Upper lobe of left lung (tissue), 4 donors: Measurements from ENCODE around the gene FAM8A1.

Source experiments
- EP300 ChIP-seq, 4 donors: sonication (generic); formaldehyde crosslinking; IDR thresholded peaks; one replicate each; pipeline ENCODE4 v1.5.1; 2017; ENCODE audit warnings: antibody characterized with exemption in 4 of 4, control low read depth in 2 of 4
- POLR2A ChIP-seq, 4 donors: fragments of 450-650 bp; IDR thresholded peaks; one replicate each; pipeline ENCODE4 v1.5.1; 2016 to 2017; ENCODE audit warnings: antibody characterized with exemption in 4 of 4, mild to moderate bottlenecking in 2 of 4
- POLR2AphosphoS5 ChIP-seq, 2 donors: sonication (generic); formaldehyde crosslinking; IDR thresholded peaks; one replicate each; pipeline ENCODE4 v1.5.1; 2017; ENCODE audit warnings: antibody characterized with exemption in 2 of 2
- TF ChIP-seq, protein P1 (sequence below), 6 experiments: fragments of 450-650 bp in 4 of 6; fragments of 200-600 bp in 2 of 6; sonication (generic) in 2 of 6; IDR thresholded peaks; one replicate each; pipeline ENCODE4 v1.5.1; 2016 to 2019; ENCODE audit warnings: antibody characterized with exemption in 6 of 6

DNA sequence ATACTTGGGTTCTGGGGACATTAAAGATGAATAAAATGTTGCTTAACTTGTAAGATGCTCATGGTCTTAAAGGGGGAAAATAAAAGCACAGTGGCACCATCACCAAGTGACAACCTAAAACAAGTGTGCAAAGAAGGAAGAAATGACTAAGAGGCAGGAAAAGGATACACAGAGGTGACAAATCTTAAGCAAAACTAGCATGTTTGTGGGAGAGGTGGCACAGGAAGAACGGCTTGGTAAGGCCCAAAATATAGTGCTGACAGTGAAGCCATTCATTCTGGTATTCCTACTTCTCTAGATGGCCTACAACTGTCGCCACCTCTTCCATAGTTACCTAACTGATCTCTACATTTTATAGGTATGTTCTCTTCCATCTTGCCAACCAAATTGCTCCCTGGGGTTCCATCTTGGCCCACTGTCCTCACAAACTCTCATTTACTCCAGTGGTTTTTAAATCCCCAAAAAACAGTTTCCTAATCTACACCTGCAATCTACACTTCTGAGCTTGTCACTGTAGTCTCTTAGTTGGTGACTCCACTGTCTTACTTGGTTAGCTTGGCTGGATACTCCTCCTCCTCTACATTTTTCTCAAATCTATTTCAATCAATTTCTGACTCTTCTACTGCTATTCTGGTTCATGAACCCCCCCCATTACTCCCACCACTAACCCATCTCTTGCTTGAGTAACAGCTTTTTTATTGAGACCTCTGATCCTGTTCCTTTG, 33.5 kb downstream of the FAM8A1 start:
- TF ChIP-seq POLR2A (IDR thresholded peaks at IDR 0.05): no peak
- TF ChIP-seq POLR2AphosphoS5 (IDR thresholded peaks at IDR 0.05): no peak
- TF ChIP-seq, protein P1, sequence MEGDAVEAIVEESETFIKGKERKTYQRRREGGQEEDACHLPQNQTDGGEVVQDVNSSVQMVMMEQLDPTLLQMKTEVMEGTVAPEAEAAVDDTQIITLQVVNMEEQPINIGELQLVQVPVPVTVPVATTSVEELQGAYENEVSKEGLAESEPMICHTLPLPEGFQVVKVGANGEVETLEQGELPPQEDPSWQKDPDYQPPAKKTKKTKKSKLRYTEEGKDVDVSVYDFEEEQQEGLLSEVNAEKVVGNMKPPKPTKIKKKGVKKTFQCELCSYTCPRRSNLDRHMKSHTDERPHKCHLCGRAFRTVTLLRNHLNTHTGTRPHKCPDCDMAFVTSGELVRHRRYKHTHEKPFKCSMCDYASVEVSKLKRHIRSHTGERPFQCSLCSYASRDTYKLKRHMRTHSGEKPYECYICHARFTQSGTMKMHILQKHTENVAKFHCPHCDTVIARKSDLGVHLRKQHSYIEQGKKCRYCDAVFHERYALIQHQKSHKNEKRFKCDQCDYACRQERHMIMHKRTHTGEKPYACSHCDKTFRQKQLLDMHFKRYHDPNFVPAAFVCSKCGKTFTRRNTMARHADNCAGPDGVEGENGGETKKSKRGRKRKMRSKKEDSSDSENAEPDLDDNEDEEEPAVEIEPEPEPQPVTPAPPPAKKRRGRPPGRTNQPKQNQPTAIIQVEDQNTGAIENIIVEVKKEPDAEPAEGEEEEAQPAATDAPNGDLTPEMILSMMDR (IDR thresholded peaks at IDR 0.05): no peak
- TF ChIP-seq EP300 (IDR thresholded peaks at IDR 0.05): no peak
